MCF 10A (cell line): ENCODE measurements around the gene ELMO2. TPM values are rescaled to one million over a fixed set of nuclear protein-coding genes. Genes with fewer than 3 reads are reported as not detected.

ENCODE experiments used
- BruUV-seq: library from RNA; stranded (reverse); fragments of 400-500 nt; replicated peaks from 2 replicates; lab custom pipeline; 2021; lab: Mats Ljungman, UMichigan
- CTCF ChIA-PET: fragments of 300-600 bp; sonication (Branson Sonifier 250); formaldehyde crosslinking; extraction: SDS; loops from one replicate; lab custom pipeline; 2021; ENCODE audit warnings: antibody characterized with exemption, inconsistent platforms; lab: Yijun Ruan, JAX
- POLR2A ChIA-PET: fragments of 300-600, 350-650 bp; sonication (Branson Sonifier 250); formaldehyde crosslinking; extraction: SDS; loops from one replicate; lab custom pipeline; 2020; ENCODE audit warnings: antibody characterized with exemption, inconsistent platforms; lab: Yijun Ruan, JAX
- DNase-seq: peaks from one replicate; pipeline ENCODE4 v3.0.0-alpha.2; 2018; ENCODE audit not compliant: unreplicated experiment
- H3K27ac Mint-ChIP-seq: one replicate; pipeline ENCODE4 v1.8.0; 2022; ENCODE audit warnings: mild to moderate bottlenecking, low read depth, mixed read lengths; ENCODE audit not compliant: unreplicated experiment
- H3K27me3 Mint-ChIP-seq: one replicate; pipeline ENCODE4 v1.8.0; 2022; ENCODE audit warnings: mixed read lengths; ENCODE audit not compliant: insufficient read depth, unreplicated experiment
- H3K36me3 Mint-ChIP-seq: one replicate; pipeline ENCODE4 v1.8.0; 2022; ENCODE audit warnings: mild to moderate bottlenecking, moderate library complexity, mixed read lengths; ENCODE audit not compliant: insufficient read depth, unreplicated experiment
- H3K4me1 Mint-ChIP-seq: one replicate; pipeline ENCODE4 v1.8.0; 2022; ENCODE audit warnings: mixed read lengths; ENCODE audit not compliant: insufficient read depth, unreplicated experiment
- H3K4me3 Mint-ChIP-seq: one replicate; pipeline ENCODE4 v1.8.0; 2022; ENCODE audit warnings: mild to moderate bottlenecking, moderate library complexity, mixed read lengths; ENCODE audit not compliant: unreplicated experiment
- H3K9me3 Mint-ChIP-seq: one replicate; pipeline ENCODE4 v1.8.0; 2022; ENCODE audit warnings: mixed read lengths; ENCODE audit not compliant: unreplicated experiment
- intact Hi-C: fragments of 100-400 bp; cut with micrococcal nuclease; formaldehyde crosslinking; loops from 2 replicates; pipeline ENCODE4 v1.14.1; 2022
- total RNA-seq: library from RNA; stranded (reverse); gene quantifications from 2 replicates; pipeline ENCODE4 v1.2.3, GENCODE V29; 2022
- TF ChIP-seq, protein P1 (sequence below): fragments of 200-600 bp; IDR thresholded peaks from one replicate; pipeline ENCODE4 v1.8.0; 2022; ENCODE audit warnings: antibody characterized with exemption, mild to moderate bottlenecking; ENCODE audit not compliant: unreplicated experiment

ELMO2 gene
- total RNA-seq, 1 experiment from 2014 or later: 21.1 TPM

DNA sequence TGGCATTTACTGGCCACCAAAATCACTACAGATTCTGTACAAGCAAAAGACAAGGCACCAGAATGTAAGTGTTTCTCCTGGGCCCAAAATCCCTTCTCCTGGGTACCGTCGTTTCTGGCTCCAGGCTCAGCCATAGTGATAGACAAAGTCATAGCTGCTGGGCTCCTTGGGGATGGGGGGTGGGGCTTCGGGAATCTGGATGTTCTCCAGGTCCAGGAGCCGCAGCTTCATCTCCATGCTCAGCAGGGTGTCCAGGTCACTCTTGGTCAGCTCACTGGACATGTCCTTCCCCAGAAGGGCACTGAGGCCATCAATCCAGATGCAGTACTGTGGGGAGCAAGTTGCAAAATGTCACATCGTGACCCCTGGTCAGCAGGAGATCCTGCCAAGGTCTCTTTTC, 39.2 kb downstream of the ELMO2 start:
- H3K4me3 Mint-ChIP-seq: no peak overlapping the region
- no peak for DNase-seq
- H3K4me1 Mint-ChIP-seq: peaks cover 17% of the 10 kb centered on the region
- POLR2A ChIA-PET: no interaction called here
- no TSS peak for BruUV-seq
- H3K27ac Mint-ChIP-seq: no peak overlapping the region
- peaks cover 42% of the 10 kb centered on the region for H3K36me3 Mint-ChIP-seq
- no peaks in the 10 kb centered on the region for H3K9me3 Mint-ChIP-seq
- TF ChIP-seq, protein P1, sequence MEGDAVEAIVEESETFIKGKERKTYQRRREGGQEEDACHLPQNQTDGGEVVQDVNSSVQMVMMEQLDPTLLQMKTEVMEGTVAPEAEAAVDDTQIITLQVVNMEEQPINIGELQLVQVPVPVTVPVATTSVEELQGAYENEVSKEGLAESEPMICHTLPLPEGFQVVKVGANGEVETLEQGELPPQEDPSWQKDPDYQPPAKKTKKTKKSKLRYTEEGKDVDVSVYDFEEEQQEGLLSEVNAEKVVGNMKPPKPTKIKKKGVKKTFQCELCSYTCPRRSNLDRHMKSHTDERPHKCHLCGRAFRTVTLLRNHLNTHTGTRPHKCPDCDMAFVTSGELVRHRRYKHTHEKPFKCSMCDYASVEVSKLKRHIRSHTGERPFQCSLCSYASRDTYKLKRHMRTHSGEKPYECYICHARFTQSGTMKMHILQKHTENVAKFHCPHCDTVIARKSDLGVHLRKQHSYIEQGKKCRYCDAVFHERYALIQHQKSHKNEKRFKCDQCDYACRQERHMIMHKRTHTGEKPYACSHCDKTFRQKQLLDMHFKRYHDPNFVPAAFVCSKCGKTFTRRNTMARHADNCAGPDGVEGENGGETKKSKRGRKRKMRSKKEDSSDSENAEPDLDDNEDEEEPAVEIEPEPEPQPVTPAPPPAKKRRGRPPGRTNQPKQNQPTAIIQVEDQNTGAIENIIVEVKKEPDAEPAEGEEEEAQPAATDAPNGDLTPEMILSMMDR: no peak
- CTCF ChIA-PET: interaction anchor here (1.3 to 1.7 kb wide), 2 partner anchors 11 to 19 kb away, joined by 4 to 5 read pairs; no protein-coding TSS in a partner anchor
- no peaks in the 10 kb centered on the region for H3K27me3 Mint-ChIP-seq
- intact Hi-C loops: no loop called here

DNA sequence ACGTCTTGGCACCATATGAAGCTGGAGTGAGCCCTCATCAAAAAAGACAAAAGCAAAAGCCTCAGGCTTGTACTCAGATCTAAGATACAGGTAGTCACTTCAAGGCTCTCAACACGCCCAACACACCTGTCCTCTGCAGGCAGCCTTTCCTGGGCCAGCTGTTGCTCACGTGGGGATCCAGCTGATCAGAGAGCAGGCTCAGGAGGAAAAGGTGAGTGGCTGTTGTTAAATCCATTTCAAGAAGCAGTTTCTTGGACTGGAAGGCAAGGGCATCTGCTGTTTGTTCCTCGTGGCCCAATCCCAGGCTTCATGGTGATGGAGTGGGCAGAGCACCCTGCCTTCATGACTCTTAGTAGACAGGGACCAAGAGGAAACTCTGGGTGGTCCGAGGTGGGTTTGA, 39.6 kb downstream of the ELMO2 start:
- H3K9me3 Mint-ChIP-seq: no peaks in the 10 kb centered on the region
- DNase-seq: no peak
- TF ChIP-seq, protein P1: no peak
- ChIA-PET CTCF (interaction anchor here (1.0 to 1.7 kb wide), 3 partner anchors 8 to 18 kb away, joined by 4 to 5 read pairs (median 4); no protein-coding TSS in a partner anchor), POLR2A (no interaction called here)
- no peak overlapping the region for H3K4me3 Mint-ChIP-seq
- H3K27ac Mint-ChIP-seq: no peak overlapping the region
- no peaks in the 10 kb centered on the region for H3K27me3 Mint-ChIP-seq
- intact Hi-C loops: no loop called here
- peaks cover 38% of the 10 kb centered on the region for H3K36me3 Mint-ChIP-seq
- no TSS peak for BruUV-seq
- H3K4me1 Mint-ChIP-seq: peaks cover 19% of the 10 kb centered on the region

DNA sequence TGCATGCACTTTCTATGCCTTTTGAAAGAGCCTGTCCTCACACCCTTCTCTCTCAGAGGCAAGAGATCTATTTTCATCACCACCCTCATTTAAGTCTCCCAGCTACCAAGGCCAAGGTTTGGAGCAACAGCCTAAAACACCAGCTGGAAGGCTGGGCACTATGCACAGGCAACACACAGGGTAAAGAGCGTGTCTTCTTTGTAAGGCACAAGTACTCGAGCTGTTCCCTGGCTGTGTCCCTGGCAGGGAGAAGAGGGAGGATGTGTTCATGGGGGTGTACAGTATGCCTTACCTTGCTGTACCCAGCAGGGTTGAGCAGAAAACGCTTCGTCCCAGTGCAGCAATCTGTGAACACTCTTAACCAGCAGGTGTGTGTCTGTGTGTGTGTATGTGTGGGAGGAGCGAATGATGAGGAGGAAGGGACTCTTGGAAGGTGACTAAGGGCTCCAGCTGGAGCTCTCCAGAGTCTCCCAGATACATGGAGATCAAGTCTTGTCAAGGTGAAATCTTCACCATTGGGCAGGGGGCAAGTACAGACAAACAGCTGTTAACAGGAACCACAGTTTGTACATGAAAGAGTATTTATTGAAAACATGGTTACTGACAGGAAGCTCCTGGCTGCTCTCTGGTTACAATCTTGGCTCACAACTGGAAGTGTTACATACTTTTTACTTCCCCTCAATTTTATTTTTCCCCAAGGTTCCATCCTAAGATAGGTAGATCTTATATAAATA, 40.8 kb downstream of the ELMO2 start:
- no peak for DNase-seq
- CTCF ChIA-PET: interaction anchor here (0.5 to 1.7 kb wide), 10 partner anchors 9 to 262 kb away, joined by 3 to 5 read pairs (median 4); no protein-coding TSS in a partner anchor
- H3K36me3 Mint-ChIP-seq: peaks cover 35% of the 10 kb centered on the region
- POLR2A ChIA-PET: interaction anchor here (0.7 to 3.5 kb wide), 9 partner anchors 8 to 58 kb away, joined by 3 to 56 read pairs (median 11); partner anchors contain the start of gene ELMO2
- intact Hi-C loops: no loop called here
- TF ChIP-seq, protein P1: no peak
- no TSS peak for BruUV-seq
- H3K27me3 Mint-ChIP-seq: no peaks in the 10 kb centered on the region
- H3K4me1 Mint-ChIP-seq: peaks cover 29% of the 10 kb centered on the region
- no peaks in the 10 kb centered on the region for H3K9me3 Mint-ChIP-seq
- H3K4me3 Mint-ChIP-seq: peak overlapping the region; percentile 91
- no peak overlapping the region for H3K27ac Mint-ChIP-seq
